CD8-positive, alpha-beta memory T cell (primary cell): ENCODE measurements around the gene RET. TPM values are rescaled to one million over a fixed set of nuclear protein-coding genes. Genes with fewer than 3 reads are reported as not detected.

Experiments used
- CTCF ChIA-PET: fragments of 350-600 bp; sonication (Branson Sonifier 250); formaldehyde crosslinking; loops from one replicate; lab custom pipeline; 2021; ENCODE audit warnings: antibody characterized with exemption; lab: Charles Lee
- POLR2A ChIA-PET: fragments of 350-600 bp; sonication (Branson Sonifier 250); formaldehyde crosslinking; loops from one replicate; lab custom pipeline; 2021; ENCODE audit warnings: antibody characterized with exemption; lab: Charles Lee
- DNase-seq, 5 donors: peaks; one replicate each; pipeline versions ENCODE4 v3.0.0 to v3.0.0-alpha.2; 2020 to 2022; ENCODE audit warnings: mixed read lengths in 1 of 5
- H3K27ac ChIP-seq: one replicate; pipeline ENCODE4 v1.7.0; 2013; ENCODE audit warnings: low read depth, mild to moderate bottlenecking, low read length, moderate library complexity
- H3K27me3 ChIP-seq: 2 replicates; pipeline ENCODE4 v1.7.0; 2013; ENCODE audit warnings: low read length, mild to moderate bottlenecking; ENCODE audit not compliant: insufficient read depth, poor library complexity, severe bottlenecking
- H3K36me3 ChIP-seq: 2 replicates; pipeline ENCODE4 v1.7.0; 2013; ENCODE audit warnings: mild to moderate bottlenecking, low read length, moderate library complexity; ENCODE audit not compliant: insufficient read depth
- H3K4me1 ChIP-seq: 2 replicates; pipeline ENCODE4 v1.7.0; 2013; ENCODE audit warnings: mild to moderate bottlenecking, low read length, moderate library complexity; ENCODE audit not compliant: insufficient read depth
- H3K4me3 ChIP-seq: 2 replicates; pipeline ENCODE4 v1.7.0; 2013; ENCODE audit warnings: mild to moderate bottlenecking, low read length
- H3K9me3 ChIP-seq: 2 replicates; pipeline ENCODE4 v1.7.0; 2013; ENCODE audit warnings: mild to moderate bottlenecking, low read length
- H3K27ac Mint-ChIP-seq, 8 donors: one replicate each; pipeline ENCODE4 v1.8.0; 2020 to 2021; ENCODE audit warnings: mixed read lengths in 8 of 8, mild to moderate bottlenecking in 6 of 8, inconsistent platforms in 3 of 8, moderate library complexity in 3 of 8
- H3K27me3 Mint-ChIP-seq, 2 donors: one replicate each; pipeline ENCODE4 v1.8.0; 2020 to 2021; ENCODE audit warnings: mixed read lengths in 2 of 2, mild to moderate bottlenecking in 1 of 2, moderate library complexity in 1 of 2
- H3K36me3 Mint-ChIP-seq, 3 donors: one replicate each; pipeline ENCODE4 v1.8.0; 2020 to 2021; ENCODE audit warnings: mixed read lengths in 3 of 3, inconsistent platforms in 1 of 3, mild to moderate bottlenecking in 1 of 3
- H3K4me1 Mint-ChIP-seq, 3 donors: one replicate each; pipeline ENCODE4 v1.8.0; 2020 to 2021; ENCODE audit warnings: mixed read lengths in 3 of 3, inconsistent platforms in 1 of 3, mild to moderate bottlenecking in 1 of 3
- H3K4me3 Mint-ChIP-seq, 7 donors: one replicate each; pipeline ENCODE4 v1.8.0; 2020 to 2021; ENCODE audit warnings: mixed read lengths in 7 of 7, mild to moderate bottlenecking in 6 of 7, moderate library complexity in 4 of 7, inconsistent platforms in 2 of 7
- H3K9me3 Mint-ChIP-seq, 5 donors: one replicate each; pipeline ENCODE4 v1.8.0; 2020 to 2022; ENCODE audit warnings: mixed read lengths in 5 of 5, mild to moderate bottlenecking in 3 of 5, moderate library complexity in 2 of 5, inconsistent platforms in 1 of 5
- polyA plus RNA-seq: library from polyadenylated mRNA; unstranded; fragments of 300-500 nt; fragmentation: Illumina TruSeq; gene quantifications from one replicate; pipeline ENCODE4 v1.2.3, GENCODE V29; 2021
- total RNA-seq, 2 experiments: library from RNA; stranded (reverse); gene quantifications; one replicate each; pipeline ENCODE4 v1.2.3, GENCODE V29; 2021

The RET gene
- total and polyA plus RNA-seq, 3 experiments from 2014 or later: 0.06 to 0.24 TPM; not detected in 1

DNA sequence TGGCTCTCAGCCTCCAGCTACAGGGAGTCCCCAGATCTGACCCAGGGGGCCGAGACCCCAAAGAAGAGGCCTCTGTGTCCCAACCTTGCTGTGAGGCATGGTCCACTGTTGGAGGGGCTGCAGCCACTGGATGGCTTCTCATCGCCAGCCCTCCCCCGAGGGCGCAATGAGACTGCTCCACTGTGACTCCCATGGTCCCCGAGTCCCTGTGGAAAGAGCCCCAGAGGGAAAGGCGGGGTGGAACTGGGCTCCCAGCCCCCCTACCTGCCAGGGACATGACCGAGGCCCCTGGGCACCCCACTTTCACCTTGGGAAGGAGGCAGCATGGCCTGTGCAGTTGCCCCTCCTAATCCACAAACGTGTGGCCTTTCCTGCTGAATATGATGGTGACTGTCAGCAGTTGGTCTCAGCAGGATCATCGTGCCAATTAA lies 33.5 kb upstream of the RET start:
- Histone ChIP-seq H3K36me3 (no peaks in the 10 kb centered on the region), H3K27me3 (no peaks in the 10 kb centered on the region), H3K27ac (no peak overlapping the region), H3K4me3 (no peak overlapping the region), H3K4me1 (no peaks in the 10 kb centered on the region), H3K9me3 (no peaks in the 10 kb centered on the region)
- H3K27me3 Mint-ChIP-seq: peaks cover 2 to 4% of the 10 kb centered on the region in 2 donors
- ChIA-PET CTCF (no interaction called here), POLR2A (no interaction called here)
- no peaks in the 10 kb centered on the region for H3K9me3 Mint-ChIP-seq
- DNase-seq: no peak
- no peak overlapping the region for H3K27ac Mint-ChIP-seq
- H3K36me3 Mint-ChIP-seq: no peaks in the 10 kb centered on the region
- no peak overlapping the region for H3K4me3 Mint-ChIP-seq
- no peaks in the 10 kb centered on the region for H3K4me1 Mint-ChIP-seq

DNA sequence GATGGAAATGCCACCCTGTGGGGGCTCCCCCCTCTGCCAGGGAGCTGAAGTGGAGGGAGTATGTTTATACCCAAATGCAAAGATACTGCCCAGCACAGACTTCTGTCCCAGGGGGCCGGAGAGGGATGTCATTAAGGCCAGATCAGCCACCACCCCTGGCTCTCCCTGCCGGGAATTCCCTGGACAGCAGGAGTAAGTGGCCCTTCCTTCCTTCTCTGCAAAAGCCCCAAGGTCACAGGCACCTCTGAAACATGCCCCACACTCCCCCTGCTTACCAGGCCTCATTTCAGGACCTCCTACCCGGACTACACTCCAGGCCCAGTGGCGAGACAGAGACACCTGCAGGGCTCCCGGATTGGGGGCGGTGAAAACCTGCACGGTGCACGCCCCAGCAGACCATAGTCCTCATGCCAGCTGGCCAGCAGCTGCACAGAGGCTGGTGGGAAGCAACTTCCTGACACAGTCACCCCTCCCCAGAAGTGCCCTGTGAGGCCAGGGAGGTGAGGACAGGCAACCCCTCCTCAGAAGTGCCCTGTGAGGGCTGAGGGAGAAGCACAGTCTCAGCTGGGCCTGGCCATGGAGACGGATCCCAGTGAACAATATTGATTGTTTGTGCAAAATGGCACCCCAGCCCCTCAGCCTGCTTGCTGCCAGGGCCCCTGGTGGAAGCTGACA lies 33.0 kb upstream of the RET start:
- no peak for DNase-seq
- no peaks in the 10 kb centered on the region for H3K27me3 ChIP-seq
- no peaks in the 10 kb centered on the region for H3K9me3 Mint-ChIP-seq
- ChIA-PET CTCF (no interaction called here), POLR2A (no interaction called here)
- H3K36me3 ChIP-seq: no peaks in the 10 kb centered on the region
- H3K27ac Mint-ChIP-seq: no peak overlapping the region
- no peaks in the 10 kb centered on the region for H3K4me1 ChIP-seq
- H3K27me3 Mint-ChIP-seq: peaks cover 3 to 4% of the 10 kb centered on the region in 2 donors
- no peaks in the 10 kb centered on the region for H3K36me3 Mint-ChIP-seq
- H3K27ac ChIP-seq: no peak overlapping the region
- no peak overlapping the region for H3K4me3 Mint-ChIP-seq
- H3K9me3 ChIP-seq: no peaks in the 10 kb centered on the region
- no peak overlapping the region for H3K4me3 ChIP-seq
- H3K4me1 Mint-ChIP-seq: no peaks in the 10 kb centered on the region

DNA sequence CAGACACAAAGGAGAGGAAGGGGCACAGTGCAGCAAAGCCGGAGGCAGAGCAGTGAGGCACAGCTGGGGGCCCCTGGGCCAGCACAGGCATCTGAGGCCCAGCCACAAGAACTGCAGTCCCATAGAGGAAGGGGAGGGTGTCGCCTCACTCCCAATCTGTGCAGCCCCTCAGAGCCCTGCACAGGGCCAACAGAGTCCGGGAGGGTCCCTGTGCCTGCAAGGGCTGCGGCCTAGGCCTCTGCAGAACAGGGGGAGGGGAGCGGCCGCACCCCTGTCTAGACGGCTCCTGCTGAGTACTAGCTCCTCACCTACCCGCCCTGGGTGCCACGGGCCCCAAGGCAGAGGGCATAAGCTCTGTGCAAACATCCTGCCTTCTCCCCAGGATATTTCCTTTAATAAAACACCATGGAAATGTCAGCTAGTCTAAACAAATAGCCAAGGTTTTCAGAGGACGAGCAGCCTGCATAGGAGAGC lies 32.4 kb upstream of the RET start:
- Histone ChIP-seq H3K4me1 (no peaks in the 10 kb centered on the region), H3K27ac (no peak overlapping the region), H3K36me3 (no peaks in the 10 kb centered on the region), H3K27me3 (no peaks in the 10 kb centered on the region), H3K9me3 (no peaks in the 10 kb centered on the region), H3K4me3 (no peak overlapping the region)
- no peak overlapping the region for H3K4me3 Mint-ChIP-seq
- no peak overlapping the region for H3K27ac Mint-ChIP-seq
- no peaks in the 10 kb centered on the region for H3K4me1 Mint-ChIP-seq
- no peaks in the 10 kb centered on the region for H3K36me3 Mint-ChIP-seq
- CTCF ChIA-PET: no interaction called here
- H3K27me3 Mint-ChIP-seq: peaks cover 3 to 9% of the 10 kb centered on the region in 2 donors
- POLR2A ChIA-PET: no interaction called here
- no peaks in the 10 kb centered on the region for H3K9me3 Mint-ChIP-seq
- no peak for DNase-seq

DNA sequence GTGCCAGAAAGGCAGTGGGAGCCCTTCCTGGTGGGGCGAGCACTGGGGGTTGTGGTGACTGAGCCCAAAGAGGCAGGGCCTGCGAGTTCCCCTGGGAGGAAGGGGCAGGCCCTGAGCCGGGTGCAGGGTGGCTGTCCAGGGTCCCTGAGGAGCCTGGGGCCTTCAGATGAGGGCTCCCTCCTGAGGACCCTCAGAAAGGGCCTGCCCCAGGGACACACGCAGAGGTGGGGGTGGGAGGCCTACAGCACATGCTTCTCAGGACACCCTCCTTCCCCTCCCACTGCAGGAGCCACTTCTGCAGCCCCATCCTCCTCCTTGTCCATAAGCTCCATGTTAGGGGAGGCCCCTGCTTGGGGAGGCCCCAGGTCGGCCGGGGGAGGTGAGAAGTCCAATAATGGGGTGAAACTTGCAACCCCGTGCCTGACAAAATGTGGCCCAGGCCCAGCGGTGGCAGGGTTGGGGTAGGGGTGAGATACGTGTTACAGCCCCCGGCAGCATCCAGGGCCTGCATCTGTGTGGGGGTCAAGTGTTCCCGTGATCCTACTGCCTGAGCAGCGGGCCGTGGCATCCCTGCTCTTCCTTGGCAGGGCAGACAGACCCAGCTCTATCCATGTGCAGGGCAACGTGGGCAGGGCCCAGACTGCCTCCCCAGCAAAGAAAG lies 31.8 kb upstream of the RET start:
- Histone ChIP-seq H3K4me3 (no peak overlapping the region), H3K4me1 (no peaks in the 10 kb centered on the region), H3K27ac (no peak overlapping the region), H3K36me3 (no peaks in the 10 kb centered on the region), H3K27me3 (no peaks in the 10 kb centered on the region), H3K9me3 (no peaks in the 10 kb centered on the region)
- no peak overlapping the region for H3K27ac Mint-ChIP-seq
- H3K27me3 Mint-ChIP-seq: peaks cover 4 to 10% of the 10 kb centered on the region in 2 donors
- ChIA-PET CTCF (no interaction called here), POLR2A (no interaction called here)
- no peak overlapping the region for H3K4me3 Mint-ChIP-seq
- no peaks in the 10 kb centered on the region for H3K9me3 Mint-ChIP-seq
- H3K36me3 Mint-ChIP-seq: no peaks in the 10 kb centered on the region
- H3K4me1 Mint-ChIP-seq: no peaks in the 10 kb centered on the region
- no peak for DNase-seq

DNA sequence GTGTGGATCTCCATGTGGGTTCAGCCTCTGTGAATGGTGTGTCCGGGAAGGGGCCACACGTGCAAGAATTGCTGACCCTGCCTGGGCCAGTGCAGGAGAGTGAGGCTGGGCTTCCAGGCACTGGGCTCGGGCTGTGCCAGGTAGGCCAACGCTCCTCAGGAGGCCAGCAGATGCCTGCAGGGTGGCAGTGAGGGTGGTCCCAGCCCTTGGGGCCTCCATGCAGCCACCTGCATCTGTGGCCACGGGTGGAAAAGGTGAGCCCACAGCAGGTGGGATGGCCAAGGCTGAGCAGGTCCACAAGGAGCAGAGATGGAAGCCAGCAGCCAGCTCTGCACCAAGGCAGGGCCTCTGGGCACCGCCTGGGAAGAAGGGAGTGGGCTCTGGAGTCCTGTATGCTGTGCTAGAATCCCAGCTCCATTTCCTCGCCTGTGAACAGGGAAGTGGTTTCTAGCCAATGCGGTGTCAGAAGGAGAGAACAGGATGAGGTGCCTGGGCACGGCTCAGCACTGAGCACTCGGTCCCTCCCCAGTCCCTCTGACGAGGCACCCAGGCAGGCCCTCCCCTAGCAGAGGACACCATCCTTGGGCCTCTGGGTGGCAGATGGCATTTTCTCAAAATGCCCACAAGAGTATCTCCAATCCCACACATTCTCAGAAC lies 31.1 kb upstream of the RET start:
- Histone ChIP-seq H3K36me3 (no peaks in the 10 kb centered on the region), H3K27ac (no peak overlapping the region), H3K27me3 (no peaks in the 10 kb centered on the region), H3K9me3 (no peaks in the 10 kb centered on the region), H3K4me1 (no peaks in the 10 kb centered on the region), H3K4me3 (no peak overlapping the region)
- Mint-ChIP-seq H3K36me3 (no peaks in the 10 kb centered on the region), H3K4me3 (no peak overlapping the region), H3K27me3 (peaks cover 7 to 10% of the 10 kb centered on the region in 2 donors), H3K9me3 (no peaks in the 10 kb centered on the region), H3K4me1 (no peaks in the 10 kb centered on the region), H3K27ac (no peak overlapping the region)
- CTCF ChIA-PET: no interaction called here
- POLR2A ChIA-PET: no interaction called here
- DNase-seq: no peak

DNA sequence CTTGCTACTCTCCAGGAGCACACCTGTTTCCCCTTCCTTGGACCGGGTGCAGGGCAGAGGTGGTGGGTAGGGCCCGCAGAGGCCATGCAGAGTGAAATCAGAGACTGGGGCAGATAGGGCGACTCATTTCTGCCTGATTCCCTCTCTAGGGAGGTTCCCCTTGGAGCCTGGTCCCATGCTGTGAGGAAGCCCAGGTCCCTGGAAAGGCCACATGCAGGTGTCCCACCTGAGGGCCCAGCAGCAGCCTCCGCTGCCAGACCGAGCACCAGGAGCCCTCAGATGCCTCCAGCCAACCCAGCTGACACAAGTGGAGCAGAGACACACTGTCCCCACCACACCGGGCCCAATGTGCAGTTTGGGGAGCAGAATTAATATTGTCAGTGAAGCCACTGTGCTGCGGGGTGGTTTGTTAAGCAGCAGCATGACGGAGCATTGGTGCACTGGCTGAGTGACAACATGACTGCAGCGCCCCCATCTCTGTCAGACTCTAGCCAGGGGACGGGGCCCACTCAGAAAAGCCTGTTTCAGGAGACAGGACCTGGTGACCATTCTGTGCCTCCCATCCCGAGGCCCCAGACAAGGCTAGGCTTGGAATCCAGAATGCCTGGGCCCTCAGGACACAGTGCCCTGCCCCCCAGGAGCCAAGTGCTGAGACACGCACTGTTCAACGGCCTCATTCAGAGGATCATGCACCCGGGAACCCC lies 30.4 kb upstream of the RET start:
- no peaks in the 10 kb centered on the region for H3K36me3 Mint-ChIP-seq
- no peak overlapping the region for H3K4me3 Mint-ChIP-seq
- Histone ChIP-seq H3K27me3 (no peaks in the 10 kb centered on the region), H3K9me3 (no peaks in the 10 kb centered on the region), H3K27ac (no peak overlapping the region), H3K4me3 (no peak overlapping the region), H3K4me1 (no peaks in the 10 kb centered on the region), H3K36me3 (no peaks in the 10 kb centered on the region)
- no peak overlapping the region for H3K27ac Mint-ChIP-seq
- H3K27me3 Mint-ChIP-seq: peaks cover 7 to 10% of the 10 kb centered on the region in 2 donors
- POLR2A ChIA-PET: no interaction called here
- no peak for DNase-seq
- H3K4me1 Mint-ChIP-seq: no peaks in the 10 kb centered on the region
- no peaks in the 10 kb centered on the region for H3K9me3 Mint-ChIP-seq
- CTCF ChIA-PET: no interaction called here

DNA sequence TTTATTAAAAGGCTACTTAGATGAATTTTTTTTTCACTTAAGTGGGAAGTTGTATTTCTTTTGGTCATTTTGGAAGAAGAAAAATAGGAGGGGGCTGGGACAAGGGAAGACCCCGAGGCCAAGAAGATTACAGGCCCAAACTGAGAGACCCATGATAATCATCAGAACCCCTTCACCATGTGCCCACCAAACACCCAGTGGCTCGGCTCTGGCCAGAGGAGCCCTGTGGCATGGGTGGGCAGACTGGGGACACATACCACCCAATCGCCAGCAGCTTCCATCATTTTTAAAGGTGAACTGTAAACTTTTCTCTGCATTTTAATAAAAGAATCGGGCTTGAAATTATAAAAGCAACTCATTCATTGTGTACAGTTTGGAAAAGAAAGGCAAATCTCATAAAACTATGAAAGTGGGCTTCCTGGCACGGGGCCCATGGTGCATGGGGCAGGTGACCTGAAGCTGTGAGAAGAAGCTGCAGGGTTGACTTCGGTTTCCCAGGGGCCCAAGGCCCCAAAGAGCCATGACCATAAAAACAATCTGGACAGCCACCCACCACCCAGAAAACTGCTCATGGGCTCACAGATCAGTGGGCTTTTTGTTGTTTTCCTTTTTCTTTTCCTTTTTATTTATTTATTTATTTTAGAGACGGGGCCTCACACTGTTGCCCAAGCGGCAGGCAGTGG lies 29.4 kb upstream of the RET start:
- ChIA-PET CTCF (no interaction called here), POLR2A (no interaction called here)
- H3K27me3 Mint-ChIP-seq: peaks cover 7 to 10% of the 10 kb centered on the region in 2 donors
- no peak overlapping the region for H3K27ac ChIP-seq
- no peak overlapping the region for H3K27ac Mint-ChIP-seq
- no peaks in the 10 kb centered on the region for H3K36me3 ChIP-seq
- no peaks in the 10 kb centered on the region for H3K27me3 ChIP-seq
- H3K4me3 ChIP-seq: no peak overlapping the region
- no peaks in the 10 kb centered on the region for H3K4me1 ChIP-seq
- no peaks in the 10 kb centered on the region for H3K4me1 Mint-ChIP-seq
- H3K9me3 Mint-ChIP-seq: no peaks in the 10 kb centered on the region
- no peak for DNase-seq
- H3K36me3 Mint-ChIP-seq: no peaks in the 10 kb centered on the region
- H3K4me3 Mint-ChIP-seq: no peak overlapping the region
- no peaks in the 10 kb centered on the region for H3K9me3 ChIP-seq
